ENCODE measurements around the gene PDE4D. TPM values are rescaled to one million over a fixed set of nuclear protein-coding genes. Genes with fewer than 3 reads are reported as not detected.

PDE4D gene
- total RNA-seq, 1 donor from 2014 or later = 34.5 TPM

GRCh38 chr5:59245198-59245597, 648.3 kb downstream of the PDE4D start:
- no peak overlapping the region for H3K4me3 ChIP-seq
- no peaks in the 10 kb centered on the region for H3K9me3 ChIP-seq (replicated peaks)
- H3K4me1 ChIP-seq = peaks cover 28% of the 10 kb centered on the region
- no peak for TF ChIP-seq CTCF (IDR thresholded peaks at IDR 0.05; ENCODE audit: borderline replicate concordance)
- no peaks in the 10 kb centered on the region for H3K27me3 ChIP-seq (ENCODE audit: low read depth)
- H3K27ac ChIP-seq (replicated peaks) = peak overlapping the region; percentile 49
- DNase-seq = no peak
- H3K36me3 ChIP-seq = no peaks in the 10 kb centered on the region
- intact Hi-C loops (cut with micrococcal nuclease) = no loop called here

- TF ChIP-seq CTCF (IDR thresholded peaks at IDR 0.05; ENCODE audit: borderline replicate concordance) = no peak
- H3K27me3 ChIP-seq (ENCODE audit: low read depth) = no peaks in the 10 kb centered on the region
- H3K4me3 ChIP-seq = no peak overlapping the region
- H3K4me1 ChIP-seq = peaks cover 42% of the 10 kb centered on the region
- no peaks in the 10 kb centered on the region for H3K36me3 ChIP-seq
- DNase-seq = no peak
- no peak overlapping the region for H3K27ac ChIP-seq (replicated peaks)
- no peaks in the 10 kb centered on the region for H3K9me3 ChIP-seq (replicated peaks)
- intact Hi-C loops (cut with micrococcal nuclease) = no loop called here
Measured at GRCh38 chr5:59241552-59241951, 652.0 kb downstream of the PDE4D start.

- no peaks in the 10 kb centered on the region for H3K27me3 ChIP-seq (ENCODE audit: low read depth)
- DNase-seq = no peak
- no peaks in the 10 kb centered on the region for H3K36me3 ChIP-seq
- no peak overlapping the region for H3K4me3 ChIP-seq
- no peaks in the 10 kb centered on the region for H3K9me3 ChIP-seq (replicated peaks)
- H3K27ac ChIP-seq (replicated peaks) = no peak overlapping the region
- no peak for TF ChIP-seq CTCF (IDR thresholded peaks at IDR 0.05; ENCODE audit: borderline replicate concordance)
- peaks cover 45% of the 10 kb centered on the region for H3K4me1 ChIP-seq
- intact Hi-C loops (cut with micrococcal nuclease) = no loop called here
Measured at GRCh38 chr5:59241119-59241518, 652.4 kb downstream of the PDE4D start.

- intact Hi-C loops (cut with micrococcal nuclease) = no loop called here
- Histone ChIP-seq H3K9me3 (replicated peaks) (no peaks in the 10 kb centered on the region), H3K27me3 (ENCODE audit: low read depth) (no peaks in the 10 kb centered on the region), H3K36me3 (no peaks in the 10 kb centered on the region), H3K4me3 (no peak overlapping the region), H3K27ac (replicated peaks) (no peak overlapping the region), H3K4me1 (peaks cover 51% of the 10 kb centered on the region)
- no peak for TF ChIP-seq CTCF (IDR thresholded peaks at IDR 0.05; ENCODE audit: borderline replicate concordance)
- no peak for DNase-seq
Measured at GRCh38 chr5:59238126-59238902, 655.2 kb downstream of the PDE4D start.

- Histone ChIP-seq H3K4me3 (no peak overlapping the region), H3K4me1 (peaks cover 51% of the 10 kb centered on the region), H3K36me3 (no peaks in the 10 kb centered on the region), H3K27ac (replicated peaks) (no peak overlapping the region), H3K9me3 (replicated peaks) (no peaks in the 10 kb centered on the region), H3K27me3 (ENCODE audit: low read depth) (no peaks in the 10 kb centered on the region)
- TF ChIP-seq CTCF (IDR thresholded peaks at IDR 0.05; ENCODE audit: borderline replicate concordance) = no peak
- DNase-seq = no peak
- intact Hi-C loops (cut with micrococcal nuclease) = no loop called here
Measured at GRCh38 chr5:59236986-59237385, 656.5 kb downstream of the PDE4D start.

Measured in left ventricle myocardium inferior (tissue), 1 donor.